Mesenchymal stem cell (in vitro differentiated cells and primary cell): Measurements from ENCODE around the gene GLI3.

Experiments
- DNase-seq: peaks from one replicate; pipeline ENCODE4 v3.0.0-alpha.2; 2013
- H2AFZ ChIP-seq: one replicate; pipeline ENCODE4 v1.6.1; 2013; ENCODE audit warnings: low read depth, mild to moderate bottlenecking, control low read depth, inconsistent platforms, low read length, moderate library complexity
- H2AK5ac ChIP-seq: 2 replicates; pipeline ENCODE4 v1.6.1; 2013; ENCODE audit warnings: low read length, moderate library complexity, mild to moderate bottlenecking, inconsistent platforms; ENCODE audit not compliant: severe bottlenecking
- H2BK120ac ChIP-seq: one replicate; pipeline ENCODE4 v1.6.1; 2013; ENCODE audit warnings: low read depth, mild to moderate bottlenecking, inconsistent platforms, low read length, moderate library complexity
- H2BK12ac ChIP-seq, 2 experiments: one replicate each; pipeline ENCODE4 v1.6.1; 2013; ENCODE audit warnings: inconsistent platforms in 2 of 2, low read length in 2 of 2, mild to moderate bottlenecking in 2 of 2, moderate library complexity in 2 of 2, control low read depth in 1 of 2
- H2BK15ac ChIP-seq: one replicate; pipeline ENCODE4 v1.6.1; 2013; ENCODE audit warnings: mild to moderate bottlenecking, low read depth, inconsistent platforms; ENCODE audit not compliant: poor library complexity, severe bottlenecking
- H2BK5ac ChIP-seq: 2 replicates; pipeline ENCODE4 v1.6.1; 2013; ENCODE audit warnings: low read depth, mild to moderate bottlenecking, low read length, control low read depth, inconsistent platforms; ENCODE audit not compliant: poor library complexity, severe bottlenecking
- H3K14ac ChIP-seq, 2 experiments: one replicate each; pipeline ENCODE4 v1.6.1; 2013; ENCODE audit warnings: inconsistent platforms in 2 of 2, low read length in 2 of 2, control low read depth in 1 of 2, mild to moderate bottlenecking in 1 of 2, moderate library complexity in 1 of 2
- H3K18ac ChIP-seq, 2 experiments: one replicate each; pipeline ENCODE4 v1.6.1; 2013; ENCODE audit warnings: inconsistent platforms in 2 of 2, low read length in 2 of 2, control low read depth in 1 of 2, low read depth in 1 of 2, mild to moderate bottlenecking in 1 of 2
- H3K23ac ChIP-seq, 2 experiments: one replicate each; pipeline ENCODE4 v1.6.1; 2013; ENCODE audit warnings: inconsistent platforms in 2 of 2, low read length in 2 of 2, mild to moderate bottlenecking in 2 of 2, moderate library complexity in 2 of 2, control low read depth in 1 of 2
- H3K27ac ChIP-seq: 2 replicates; pipeline ENCODE4 v1.5.1; 2013; ENCODE audit warnings: mild to moderate bottlenecking, moderate library complexity, low read length, control low read depth, inconsistent platforms; ENCODE audit not compliant: poor library complexity, severe bottlenecking
- H3K27me3 ChIP-seq, 2 experiments: 2 replicates each; pipeline versions ENCODE4 v1.6.1 to v1.7.0; 2013; ENCODE audit warnings: low read length in 2 of 2, mild to moderate bottlenecking in 2 of 2, moderate library complexity in 2 of 2, control low read depth in 1 of 2, inconsistent platforms in 1 of 2; ENCODE audit not compliant: control insufficient read depth in 1 of 2, insufficient read depth in 1 of 2
- H3K36me3 ChIP-seq, 2 experiments: 2 replicates each; pipeline versions ENCODE4 v1.6.1 to v1.7.0; 2013; ENCODE audit warnings: low read length in 2 of 2, control low read depth in 1 of 2, inconsistent platforms in 1 of 2, low read depth in 1 of 2, mild to moderate bottlenecking in 1 of 2; ENCODE audit not compliant: insufficient read depth in 2 of 2, control insufficient read depth in 1 of 2
- H3K4ac ChIP-seq, 2 experiments: one replicate each; pipeline ENCODE4 v1.6.1; 2013; ENCODE audit warnings: inconsistent platforms in 2 of 2, low read length in 2 of 2, mild to moderate bottlenecking in 2 of 2, moderate library complexity in 2 of 2, control low read depth in 1 of 2, low read depth in 1 of 2
- H3K4me1 ChIP-seq: 2 replicates; pipeline ENCODE4 v1.6.1; 2013; ENCODE audit warnings: low read depth, low read length, control low read depth; ENCODE audit not compliant: control insufficient read depth, insufficient read depth
- H3K4me2 ChIP-seq: 2 replicates; pipeline ENCODE4 v1.6.1; 2013; ENCODE audit warnings: low read length, mild to moderate bottlenecking, inconsistent platforms; ENCODE audit not compliant: poor library complexity, severe bottlenecking
- H3K4me3 ChIP-seq, 2 experiments: 2 replicates each; pipeline versions ENCODE4 v1.5.1 to v1.7.0; 2013; ENCODE audit warnings: low read length in 2 of 2, mild to moderate bottlenecking in 2 of 2, control low read depth in 1 of 2, low read depth in 1 of 2; ENCODE audit not compliant: insufficient read depth in 1 of 2
- H3K79me1 ChIP-seq: replicated peaks from 2 replicates; pipeline ENCODE4 v1.6.1; 2013; ENCODE audit warnings: mild to moderate bottlenecking, control low read depth, low read length, inconsistent platforms; ENCODE audit not compliant: poor library complexity, severe bottlenecking
- H3K9ac ChIP-seq: 2 replicates; pipeline ENCODE4 v1.7.0; 2013; ENCODE audit warnings: mild to moderate bottlenecking, low read length, moderate library complexity
- H3K9me3 ChIP-seq: 2 replicates; pipeline ENCODE4 v1.7.0; 2013; ENCODE audit warnings: mild to moderate bottlenecking, low read length; ENCODE audit not compliant: control insufficient read depth
- H4K8ac ChIP-seq: one replicate; pipeline ENCODE4 v1.6.1; 2013; ENCODE audit warnings: inconsistent platforms, mild to moderate bottlenecking, low read length, moderate library complexity
- H4K91ac ChIP-seq: one replicate; pipeline ENCODE4 v1.6.1; 2013; ENCODE audit warnings: mild to moderate bottlenecking, low read length, inconsistent platforms
- WGBS: methylation state at CpG from one replicate; pipeline ENCODE4 v1.1.7; 2013; ENCODE audit warnings: mixed read lengths; 5-methylcytosine and 5-hydroxymethylcytosine counted together

Gene GLI3

GRCh38 chr7:41930538-41931262 is 306.3 kb downstream of the GLI3 start:
- 71% methylated on average over 4 of the region's 4 CpGs for WGBS
- Histone ChIP-seq H3K23ac (no peak overlapping the region), H3K18ac (no peak overlapping the region), H3K4me2 (no peak overlapping the region), H2BK15ac (no peak overlapping the region), H4K8ac (no peak overlapping the region), H3K36me3 (no peaks in the 10 kb centered on the region), H2BK5ac (no peak overlapping the region), H3K27me3 (no peaks in the 10 kb centered on the region), H3K14ac (no peak overlapping the region), H3K79me1 (no peaks in the 10 kb centered on the region), H2BK120ac (no peak overlapping the region), H3K4me3 (no peak overlapping the region), H3K9ac (peak overlapping the region; percentile 1), H2AK5ac (no peak overlapping the region), H4K91ac (no peak overlapping the region), H3K4ac (no peak overlapping the region), H3K4me1 (no peaks in the 10 kb centered on the region), H3K9me3 (no peaks in the 10 kb centered on the region), H2BK12ac (no peak overlapping the region), H2AFZ (no peak overlapping the region), H3K27ac (no peak overlapping the region)
- DNase-seq, result no peak

GRCh38 chr7:41928781-41929180 is 308.2 kb downstream of the GLI3 start:
- DNase-seq, result no peak
- Histone ChIP-seq H3K4me1 (no peaks in the 10 kb centered on the region), H3K14ac (no peak overlapping the region), H4K8ac (no peak overlapping the region), H3K4me3 (no peak overlapping the region), H2BK15ac (no peak overlapping the region), H2AFZ (no peak overlapping the region), H2AK5ac (no peak overlapping the region), H3K4ac (no peak overlapping the region), H2BK120ac (no peak overlapping the region), H3K79me1 (no peaks in the 10 kb centered on the region), H4K91ac (no peak overlapping the region), H3K27me3 (no peaks in the 10 kb centered on the region), H2BK5ac (no peak overlapping the region), H3K4me2 (no peak overlapping the region), H3K9me3 (no peaks in the 10 kb centered on the region), H3K23ac (no peak overlapping the region), H3K18ac (no peak overlapping the region), H3K9ac (no peak overlapping the region), H2BK12ac (no peak overlapping the region), H3K36me3 (no peaks in the 10 kb centered on the region), H3K27ac (no peak overlapping the region)
- no CpG with 5 or more reads among the region's 1 CpG for WGBS

GRCh38 chr7:41928166-41928565 is 308.8 kb downstream of the GLI3 start:
- Histone ChIP-seq H3K18ac (no peak overlapping the region), H2AK5ac (no peak overlapping the region), H3K4me2 (no peak overlapping the region), H3K4ac (no peak overlapping the region), H3K27me3 (no peaks in the 10 kb centered on the region), H2AFZ (no peak overlapping the region), H3K9me3 (no peaks in the 10 kb centered on the region), H2BK15ac (no peak overlapping the region), H2BK120ac (no peak overlapping the region), H4K8ac (no peak overlapping the region), H3K23ac (no peak overlapping the region), H3K9ac (no peak overlapping the region), H3K79me1 (no peaks in the 10 kb centered on the region), H2BK5ac (no peak overlapping the region), H3K27ac (no peak overlapping the region), H3K4me1 (no peaks in the 10 kb centered on the region), H4K91ac (no peak overlapping the region), H3K4me3 (no peak overlapping the region), H3K14ac (no peak overlapping the region), H2BK12ac (no peak overlapping the region), H3K36me3 (no peaks in the 10 kb centered on the region)
- 94% methylated on average over 1 of the region's 1 CpG for WGBS
- no peak for DNase-seq

- DNase-seq, result no peak
- peak overlapping the region in 1 of 2 experiments; percentile 86 for H3K14ac ChIP-seq
- H3K27me3 ChIP-seq, result no peaks in the 10 kb centered on the region
- no peaks in the 10 kb centered on the region for H3K4me1 ChIP-seq
- H3K9ac ChIP-seq, result no peak overlapping the region
- peak overlapping the region in 1 of 2 experiments; percentile 68 for H2BK12ac ChIP-seq
- no peak overlapping the region for H3K27ac ChIP-seq
- H3K4ac ChIP-seq, result no peak overlapping the region
- no peak overlapping the region for H2AFZ ChIP-seq
- H3K36me3 ChIP-seq, result no peaks in the 10 kb centered on the region
- no peak overlapping the region for H2BK120ac ChIP-seq
- no peaks in the 10 kb centered on the region for H3K9me3 ChIP-seq
- H2AK5ac ChIP-seq, result peak overlapping the region; percentile 68
- 84% methylated on average over 6 of the region's 6 CpGs for WGBS
- no peak overlapping the region for H3K23ac ChIP-seq
- H3K18ac ChIP-seq, result peak overlapping the region in 1 of 2 experiments; percentile 74
- peak overlapping the region; percentile 29 for H4K91ac ChIP-seq
- no peak overlapping the region for H2BK15ac ChIP-seq
- H4K8ac ChIP-seq, result no peak overlapping the region
- H3K79me1 ChIP-seq, result no peaks in the 10 kb centered on the region
- H3K4me2 ChIP-seq, result no peak overlapping the region
- no peak overlapping the region for H2BK5ac ChIP-seq
- H3K4me3 ChIP-seq, result no peak overlapping the region
Measured at GRCh38 chr7:41927380-41927779, 309.6 kb downstream of the GLI3 start.
